ENCODE results near the gene ROBO2.

Gene ROBO2

DNA sequence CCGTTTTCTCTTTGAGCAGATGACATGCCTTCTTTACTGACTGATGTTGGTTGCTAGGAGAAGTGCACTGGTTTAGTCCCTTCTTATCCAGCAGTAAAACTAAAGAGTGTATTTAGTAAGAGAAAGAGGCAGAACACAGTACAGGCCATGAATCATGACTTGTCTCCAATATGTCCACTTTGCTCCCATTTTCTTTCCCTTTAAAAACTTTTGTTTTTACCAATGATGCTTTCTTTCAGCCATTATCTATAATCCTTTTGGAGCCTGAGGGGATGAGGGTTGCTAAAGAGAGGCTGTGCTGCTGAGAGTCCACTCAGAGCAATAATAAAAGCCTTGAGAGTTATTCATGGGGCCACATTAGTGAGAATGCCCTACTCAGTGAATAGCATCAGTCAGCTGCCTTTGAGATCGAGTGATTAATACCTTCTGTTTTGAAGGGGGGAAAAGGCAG, 12.2 kb downstream of the ROBO2 start:
- no peak for DNase-seq

DNA sequence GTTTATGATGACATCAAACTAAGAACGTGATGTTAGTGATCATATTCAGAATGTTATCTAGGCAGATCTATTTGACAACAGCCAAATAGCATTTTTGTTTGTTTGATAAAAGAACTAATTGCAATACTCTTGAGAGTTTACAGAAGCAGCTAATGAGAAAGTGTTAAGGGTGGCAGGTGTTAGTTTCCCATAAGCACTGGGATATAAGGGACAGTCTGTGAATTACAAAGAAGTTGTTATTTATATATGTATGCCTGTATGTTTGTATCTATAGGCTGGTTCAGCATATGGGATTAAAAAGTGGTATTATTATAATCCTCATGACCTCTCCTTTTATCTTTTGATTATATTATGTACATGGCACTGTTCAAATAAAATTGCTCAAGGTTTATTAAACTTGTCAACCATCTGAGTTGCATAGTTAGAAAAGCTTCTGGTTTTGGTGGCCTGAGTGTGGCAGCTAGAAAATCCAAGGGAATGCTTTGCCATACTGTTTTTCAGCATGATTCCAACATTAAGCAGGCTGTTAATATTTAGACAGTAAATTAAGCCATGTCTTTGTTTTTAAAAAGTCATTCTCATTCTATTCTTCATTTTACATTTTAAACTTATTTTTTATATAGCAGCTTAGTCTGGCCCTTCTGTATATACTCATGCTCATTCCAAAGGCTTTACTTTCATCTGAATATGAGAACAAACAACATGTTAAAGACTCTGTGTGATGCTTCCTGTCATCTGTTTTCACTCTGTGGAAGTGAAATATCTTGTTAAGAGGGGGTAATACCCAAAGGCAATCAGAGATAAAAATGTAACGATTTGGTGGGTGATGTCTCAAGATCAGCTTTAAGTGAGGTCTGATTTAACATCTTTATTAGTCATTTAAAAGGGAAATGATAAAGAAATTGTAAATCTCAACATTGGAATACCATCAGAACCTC, 13.1 kb downstream of the ROBO2 start:
- no peak for DNase-seq

DNA sequence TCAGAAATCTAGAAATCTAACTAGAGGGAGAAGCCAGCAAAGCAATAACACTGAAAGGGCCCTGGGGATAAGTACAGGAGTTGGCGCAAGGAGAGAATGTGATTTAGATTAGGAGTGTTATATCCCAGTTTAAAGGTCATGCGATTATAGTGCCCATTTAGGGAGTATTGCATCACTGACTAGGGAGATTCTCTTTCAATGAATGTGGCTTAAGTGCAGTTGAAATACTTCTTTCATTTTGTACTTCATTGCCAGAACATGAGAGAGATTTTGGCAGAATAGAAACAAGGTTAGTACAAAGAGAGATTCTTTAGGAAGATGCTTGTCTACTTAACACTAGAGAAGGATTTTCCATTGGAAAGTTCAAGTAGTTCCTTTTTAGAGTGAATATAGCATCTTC, 13.9 kb downstream of the ROBO2 start:
- no peak for DNase-seq

DNA sequence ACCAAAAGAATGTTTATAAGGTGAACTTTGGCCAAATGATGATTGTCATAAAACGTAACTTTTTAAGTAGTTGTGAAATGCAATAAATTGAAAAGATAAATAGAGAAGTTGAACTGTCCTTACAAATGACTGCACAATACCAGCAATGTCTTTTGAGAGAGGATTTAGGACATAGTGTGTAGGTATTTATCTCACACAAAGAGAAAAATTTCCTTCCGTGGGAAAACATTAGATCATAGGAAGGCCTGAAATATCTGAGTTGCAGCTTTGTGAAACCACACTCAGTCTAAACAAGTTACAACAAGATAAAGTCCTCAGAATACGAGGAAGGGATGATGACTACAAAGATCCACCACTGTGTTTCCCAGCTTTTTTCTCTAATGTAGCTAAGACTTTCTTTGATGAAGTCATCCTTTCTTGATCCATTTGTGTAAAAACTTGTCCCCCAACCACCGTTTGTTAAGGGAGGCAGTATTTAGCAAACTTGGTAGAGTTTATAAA, 16.0 kb downstream of the ROBO2 start:
- DNase-seq, result no peak

DNA sequence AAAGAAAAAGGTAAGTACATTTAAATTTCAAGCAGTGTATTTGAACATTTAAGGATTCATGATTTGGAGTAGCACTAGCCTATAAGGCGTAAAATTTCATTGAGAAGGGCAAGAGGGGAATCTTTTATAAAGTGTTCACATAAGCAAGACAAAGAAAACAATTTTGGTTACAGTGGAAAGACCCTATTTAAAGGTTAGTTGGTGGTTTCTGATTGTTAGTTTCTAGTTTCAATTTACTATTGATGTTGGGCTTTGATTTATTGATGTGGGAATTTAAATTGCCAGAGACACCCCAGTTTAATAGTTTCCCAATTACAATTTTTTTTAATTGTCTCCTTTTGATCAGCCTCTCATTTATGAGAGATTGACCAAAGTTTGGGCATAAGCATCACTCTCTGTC, 19.5 kb downstream of the ROBO2 start:
- no peak for DNase-seq

DNA sequence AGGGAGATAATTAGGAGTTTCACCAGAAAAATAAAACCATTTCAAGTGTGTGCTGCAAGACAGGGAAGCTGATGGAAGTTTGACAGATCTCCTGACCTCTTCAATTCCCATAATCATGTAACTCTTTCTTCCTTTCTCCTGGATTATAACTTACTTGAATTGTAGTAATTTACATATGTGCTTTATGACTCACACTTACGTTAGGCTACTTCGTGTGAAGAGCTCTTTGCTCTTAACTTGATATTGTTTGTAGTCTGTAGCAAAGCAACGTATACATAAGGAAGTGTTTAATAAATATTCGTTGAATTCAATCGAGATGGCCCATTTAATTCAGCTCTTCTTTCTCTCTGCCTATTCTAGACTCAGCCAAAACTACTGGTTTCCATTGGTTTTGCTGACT, 23.5 kb downstream of the ROBO2 start:
- DNase-seq, result no peak

DNA sequence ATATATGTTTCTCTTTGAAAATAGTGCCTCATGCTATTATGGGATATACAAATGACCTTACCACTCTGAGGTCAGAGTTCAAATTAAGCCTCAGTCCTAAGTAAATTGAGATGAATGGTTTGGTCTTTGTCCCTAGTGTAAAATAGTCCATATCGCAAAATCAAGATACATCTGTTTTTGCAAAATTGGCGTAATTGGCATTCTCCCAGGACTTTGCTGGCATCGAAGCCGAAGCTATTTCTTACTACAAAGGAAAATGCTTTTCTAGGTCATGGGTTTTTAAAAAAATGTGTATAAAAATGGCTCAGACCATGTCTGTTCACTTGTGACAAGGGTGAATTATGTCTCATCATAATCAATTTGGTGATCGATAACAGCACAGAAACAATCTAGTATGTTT, 25.9 kb downstream of the ROBO2 start:
- no peak for DNase-seq

DNA sequence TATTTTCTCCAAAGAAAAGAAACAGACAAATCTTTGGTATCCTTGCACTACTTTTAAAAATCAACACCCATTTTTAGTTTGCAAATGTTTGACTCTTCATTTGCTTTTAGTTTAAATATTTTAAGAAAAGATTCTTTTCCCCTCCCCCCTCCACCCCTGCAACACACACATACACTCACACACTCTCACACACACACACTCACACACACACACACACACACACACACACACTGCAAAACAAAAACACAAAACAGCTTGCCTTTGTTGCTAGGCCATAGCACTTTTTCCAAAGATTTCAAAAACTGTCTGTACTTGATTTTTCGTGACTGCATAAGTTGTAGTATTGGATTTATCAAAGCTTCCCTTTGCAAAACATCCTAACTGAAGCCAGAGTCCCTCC, 26.9 kb downstream of the ROBO2 start:
- no peak for DNase-seq

DNA sequence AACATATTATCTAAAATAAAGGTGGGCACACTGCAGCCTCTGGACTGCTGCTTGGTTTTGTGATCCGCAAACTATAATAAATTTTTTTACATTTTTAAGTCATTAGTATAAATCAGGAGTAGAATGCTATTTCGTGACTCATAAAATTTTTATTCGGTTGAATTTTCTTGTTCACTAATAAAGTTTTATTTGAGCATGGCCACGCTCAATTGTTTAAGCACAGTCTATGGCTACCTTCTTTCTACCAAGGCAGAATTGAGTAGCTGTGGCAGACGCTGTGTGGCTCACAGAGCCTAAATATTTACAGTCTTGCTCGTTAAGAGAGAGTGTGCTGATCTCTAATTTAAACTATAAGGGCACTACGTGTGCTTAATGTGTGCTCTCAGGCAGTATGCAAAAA, 28.9 kb downstream of the ROBO2 start:
- DNase-seq, result no peak

DNA sequence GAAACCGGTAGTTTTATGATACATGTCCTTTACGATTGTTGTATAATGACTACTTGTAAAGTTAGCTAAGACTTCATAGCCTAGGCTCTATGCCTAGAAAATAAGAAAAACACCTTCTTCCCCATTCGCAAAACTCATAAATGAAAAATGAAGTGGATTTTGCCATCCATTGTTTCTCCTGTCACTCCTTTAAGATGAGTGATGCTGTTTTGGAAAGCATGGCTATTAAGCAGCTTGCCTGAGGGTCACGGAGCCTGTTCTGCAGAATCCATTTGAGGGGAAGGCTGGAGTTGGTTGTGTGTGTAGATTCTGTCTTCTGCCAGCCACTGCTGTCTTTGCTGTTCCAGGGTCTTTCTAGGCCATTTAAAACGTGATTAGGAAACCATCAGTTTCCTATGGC, 31.5 kb downstream of the ROBO2 start:
- DNase-seq, result no peak

DNA sequence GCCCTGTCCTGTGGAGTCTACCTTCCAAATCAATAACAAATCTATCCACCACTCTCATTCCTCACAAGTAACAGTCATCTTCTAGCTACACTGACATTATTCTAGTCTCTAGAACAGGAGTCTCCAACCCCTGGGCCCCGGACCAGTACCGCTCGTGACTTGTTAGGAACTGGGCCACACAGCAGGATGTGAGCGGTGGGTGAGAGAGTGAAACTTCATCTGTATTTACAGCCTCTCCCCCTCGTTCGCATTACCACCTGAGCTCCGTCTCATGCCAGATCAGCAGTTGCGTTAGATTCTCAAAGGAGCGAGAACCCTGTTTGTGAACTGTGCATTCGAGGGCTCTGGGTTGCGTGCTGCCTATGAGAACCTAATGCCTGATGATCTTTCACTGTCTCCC, 31.9 kb downstream of the ROBO2 start:
- no peak for DNase-seq

DNA sequence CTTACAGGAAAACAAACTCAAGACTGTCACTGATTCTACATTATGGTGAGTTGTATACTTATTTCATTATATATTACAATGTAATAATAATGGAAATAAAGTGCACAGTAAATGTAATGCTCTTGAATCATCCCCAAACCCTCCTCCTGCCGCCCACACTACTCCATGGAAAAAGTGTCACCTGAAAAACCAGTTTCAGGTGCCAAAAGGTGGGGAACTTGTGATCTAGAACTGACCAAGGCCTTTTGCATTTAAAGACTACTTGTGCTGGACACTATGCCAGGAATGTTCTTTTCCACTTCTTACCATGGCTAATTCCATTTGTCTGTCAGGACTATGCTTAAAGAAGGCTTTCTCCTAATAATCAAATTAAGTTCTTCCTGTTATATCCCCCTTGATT, 32.3 kb downstream of the ROBO2 start:
- DNase-seq, result no peak

DNA sequence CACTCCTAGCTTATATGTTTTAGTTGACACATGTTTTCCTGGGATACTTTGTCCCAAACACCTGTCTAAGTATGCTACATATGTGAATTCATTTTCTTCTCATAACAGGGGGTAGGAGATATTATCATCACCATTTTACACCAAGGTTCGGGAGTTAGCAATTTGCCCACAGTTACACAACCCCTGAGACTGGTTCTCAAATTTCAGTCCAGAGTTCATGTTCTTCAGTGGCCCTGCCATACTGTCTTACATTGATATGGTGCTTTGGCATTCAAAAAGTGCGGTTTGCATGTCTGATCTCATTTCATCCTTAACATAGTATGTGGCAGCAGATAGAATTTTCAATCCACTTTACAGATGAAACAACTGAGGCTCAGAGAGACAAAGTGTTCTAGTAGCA, 38.4 kb downstream of the ROBO2 start:
- no peak for DNase-seq

DNA sequence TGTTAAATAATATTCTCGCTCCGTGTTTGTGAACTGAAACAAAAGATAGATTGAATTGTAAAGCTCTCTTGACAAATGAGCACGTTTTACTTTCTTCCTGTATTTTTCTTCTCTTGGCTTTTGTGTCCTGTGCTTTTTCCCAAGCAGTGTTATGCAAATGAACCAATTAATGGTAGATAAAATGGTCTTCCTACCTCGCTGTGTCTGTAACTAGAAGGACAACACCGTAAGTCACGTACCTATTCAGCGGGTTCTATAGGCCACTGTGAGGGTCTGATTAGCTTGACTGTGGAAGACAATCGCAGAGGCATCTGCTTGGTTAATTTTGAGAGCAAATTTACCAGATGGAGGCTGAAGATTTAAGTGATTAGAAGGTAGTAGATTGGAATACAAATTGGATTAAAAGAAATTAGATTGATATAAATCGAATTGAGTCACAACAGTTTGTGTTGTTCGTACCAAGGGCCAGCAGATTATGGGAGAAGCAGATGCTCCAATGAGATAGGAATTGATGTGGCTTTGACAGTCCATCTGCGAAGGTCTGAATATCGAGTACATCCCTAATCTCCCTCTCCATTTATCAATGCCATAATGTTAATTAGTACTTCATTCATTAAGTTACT, 40.2 kb downstream of the ROBO2 start:
- DNase-seq, result no peak

DNA sequence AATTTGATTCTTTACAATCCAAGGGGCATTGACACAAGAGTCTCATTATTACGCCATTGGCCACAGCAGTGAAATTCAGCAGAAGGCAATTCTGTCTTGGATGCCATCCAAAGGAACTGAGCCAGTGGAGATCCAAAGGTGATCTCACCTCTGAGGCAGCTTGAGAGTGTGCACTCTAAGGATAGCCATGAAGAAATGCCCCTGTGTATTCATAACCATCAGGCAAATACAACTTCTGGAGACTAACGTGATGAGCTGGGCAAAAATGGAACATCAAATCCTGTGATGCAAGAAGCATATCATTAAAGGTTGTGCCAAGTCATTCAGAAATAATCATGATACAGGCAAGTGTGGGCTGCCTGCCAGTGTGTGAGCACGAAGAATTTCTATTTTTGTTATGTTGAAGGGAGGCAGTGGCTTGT, 41.4 kb downstream of the ROBO2 start:
- DNase-seq, result peak; percentile 41

DNA sequence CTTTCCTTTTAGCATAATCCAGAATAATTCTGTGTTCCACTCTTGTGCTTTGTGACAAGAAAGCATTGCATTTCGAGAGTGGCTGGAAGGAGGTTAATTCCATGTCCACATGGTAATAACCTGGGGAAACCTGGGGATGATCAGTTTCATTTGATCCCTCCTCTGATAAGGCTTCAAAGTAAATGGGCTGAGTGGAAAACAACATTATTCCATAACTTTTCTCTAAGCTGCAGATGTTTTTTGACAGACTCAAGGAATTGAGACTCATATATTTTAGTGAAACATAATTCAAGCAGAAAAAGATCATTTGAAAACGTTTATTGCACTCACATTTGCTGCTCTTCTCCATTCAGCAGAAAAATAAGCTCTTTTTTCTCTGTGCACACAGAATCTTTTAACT, 44.6 kb downstream of the ROBO2 start:
- no peak for DNase-seq

DNA sequence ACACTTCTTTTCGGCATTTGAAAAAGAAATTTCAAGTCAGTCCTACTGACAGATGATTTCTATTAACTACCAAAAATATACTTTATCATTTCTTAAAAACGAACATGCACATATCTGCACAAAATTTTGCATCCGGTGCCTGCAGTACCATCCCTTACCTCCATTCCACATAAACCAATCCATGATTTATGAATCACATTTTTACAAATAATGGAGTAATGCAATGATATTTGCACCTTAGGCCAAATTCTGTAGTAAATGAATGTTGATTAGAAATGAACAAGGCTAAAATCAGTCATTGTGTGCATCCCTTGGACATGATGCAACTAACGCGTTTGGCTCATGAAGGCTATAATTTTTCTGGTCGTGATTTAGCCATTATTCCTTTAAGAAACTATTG, 46.5 kb downstream of the ROBO2 start:
- DNase-seq, result no peak

DNA sequence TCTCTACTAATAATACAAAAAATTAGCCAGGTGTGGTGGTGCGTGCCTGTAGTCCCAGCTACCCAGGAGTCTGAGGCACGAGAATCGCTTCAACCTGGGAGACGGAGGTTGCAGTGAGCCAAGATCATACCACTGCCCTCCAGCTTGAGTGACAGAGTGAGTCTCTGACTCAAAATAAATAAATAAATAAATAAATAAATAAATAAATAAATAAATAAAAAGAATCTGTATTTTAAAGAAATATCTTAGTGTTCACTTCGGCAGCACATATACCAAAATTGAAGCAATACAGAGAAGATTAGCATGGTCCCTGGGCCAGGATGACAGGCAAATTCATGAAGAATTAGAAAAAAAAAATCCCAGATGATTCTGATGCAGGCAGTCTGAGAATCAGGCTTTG, 51.9 kb downstream of the ROBO2 start:
- no peak for DNase-seq

DNA sequence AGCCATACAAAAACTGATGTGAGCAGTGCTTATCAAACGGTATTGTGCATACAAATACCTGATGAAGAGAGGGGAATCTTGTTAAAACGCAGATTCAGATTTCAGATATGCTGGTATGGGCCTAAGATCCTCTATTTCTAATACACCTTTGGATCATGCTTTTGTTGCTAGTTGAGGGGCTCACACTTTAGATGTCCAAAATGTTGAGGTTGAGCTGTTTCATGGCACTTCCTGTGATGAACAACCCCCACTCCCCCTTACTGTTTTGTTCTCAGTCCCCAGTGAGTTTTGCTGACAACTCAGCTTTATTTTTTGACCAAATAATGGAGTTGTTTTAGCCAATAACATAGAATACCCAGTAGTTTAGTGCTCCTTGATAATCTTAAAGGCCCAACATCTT, 53.2 kb downstream of the ROBO2 start:
- no peak for DNase-seq

DNA sequence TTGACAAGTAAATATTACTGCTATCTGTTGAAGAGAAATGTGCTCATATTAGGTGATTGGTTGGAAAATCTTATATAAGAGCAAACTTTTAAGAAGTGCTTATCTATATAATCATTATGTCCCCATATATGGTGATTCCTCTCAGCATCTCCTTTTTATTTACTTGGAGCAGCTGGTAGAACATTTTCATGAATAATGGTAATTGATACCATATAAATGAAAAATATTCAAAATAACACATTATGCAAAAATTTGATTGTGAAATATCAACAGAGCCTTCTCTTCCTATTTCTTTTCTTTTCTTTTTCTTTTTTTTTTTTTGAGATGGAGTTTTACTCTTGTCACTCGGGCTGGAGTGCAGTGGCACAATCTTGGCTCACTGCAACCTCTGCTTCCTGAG, 56.2 kb downstream of the ROBO2 start:
- DNase-seq, result no peak

DNA sequence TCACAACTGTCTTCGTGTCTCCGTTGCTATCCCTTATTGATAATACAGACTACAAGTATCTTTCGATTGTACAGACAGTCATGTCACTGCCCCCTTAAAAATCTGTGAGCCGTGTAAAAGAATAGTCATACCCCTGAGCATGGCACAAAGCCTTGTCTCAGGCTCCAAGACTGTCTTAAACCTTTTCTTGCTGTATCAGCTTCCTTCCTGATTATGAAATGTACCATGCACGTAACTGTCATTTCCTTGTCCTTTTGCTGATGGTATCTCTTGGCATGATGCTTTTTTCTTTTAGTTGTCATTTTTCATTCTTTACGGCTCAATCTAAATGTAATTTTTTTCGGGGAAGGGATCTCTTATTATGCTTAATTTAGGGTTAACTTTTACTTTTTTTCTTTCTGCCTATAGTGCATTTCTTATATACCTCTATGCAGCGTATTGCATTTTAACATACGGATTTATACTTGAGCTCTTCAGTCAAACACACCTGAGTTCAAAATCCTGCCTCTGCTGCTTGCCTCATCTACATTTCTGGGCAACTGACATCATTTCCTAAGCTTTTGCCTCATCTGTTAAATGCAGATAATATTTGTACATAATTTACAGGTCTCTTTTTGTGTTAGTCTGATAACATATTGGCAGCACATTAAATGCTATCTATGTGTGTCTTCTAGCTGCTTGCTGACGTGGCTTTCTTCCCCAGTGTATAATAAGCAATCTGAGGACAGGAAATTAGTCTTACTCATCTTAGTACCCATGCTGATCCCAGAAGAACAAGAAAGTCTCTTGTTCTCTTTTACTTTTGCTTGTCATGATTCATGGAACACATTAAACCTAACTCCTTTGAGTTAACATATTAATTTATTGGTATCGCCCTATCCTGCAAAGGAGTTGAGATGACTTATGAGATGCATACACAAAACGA, 57.3 kb downstream of the ROBO2 start:
- DNase-seq, result no peak

DNA sequence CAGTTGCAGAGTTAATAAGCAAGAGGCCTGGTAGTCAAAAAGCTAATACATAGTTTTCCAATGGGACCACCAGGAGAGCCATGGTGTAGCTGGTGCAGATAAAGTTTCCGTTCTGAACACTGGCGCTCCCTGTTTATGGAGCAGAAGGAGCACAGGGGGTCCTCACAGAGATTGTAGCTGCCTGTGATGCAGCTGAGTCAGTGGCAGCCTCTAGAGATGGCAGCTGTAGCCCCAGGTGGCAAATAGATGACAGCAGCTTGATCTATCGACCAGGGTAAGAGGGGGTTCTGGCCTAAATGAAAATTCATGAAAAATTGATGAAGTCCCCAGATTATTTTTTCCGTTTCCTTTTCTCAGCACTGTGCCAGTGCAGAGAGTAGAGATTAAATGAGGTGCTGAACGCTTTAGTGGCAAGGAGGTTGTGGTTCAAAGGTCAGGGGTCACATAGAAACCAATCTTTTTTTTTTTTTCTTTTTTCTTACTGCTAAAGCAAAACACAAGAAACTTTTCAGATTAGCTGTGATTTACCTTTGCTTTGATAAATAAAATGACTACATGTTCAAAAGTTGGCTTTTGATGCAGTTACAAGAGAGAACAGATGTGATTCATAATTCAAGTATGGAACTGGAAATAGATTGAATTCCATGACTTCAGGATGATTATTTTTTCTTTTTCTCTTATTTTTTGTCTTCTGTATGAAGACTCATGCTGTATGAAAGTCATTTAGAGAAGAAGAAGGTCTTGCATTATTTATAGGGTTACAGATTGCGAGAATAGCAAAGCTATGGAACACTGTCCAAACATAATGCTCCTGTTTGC, 63.3 kb downstream of the ROBO2 start:
- DNase-seq, result no peak

Data from left hindlimb (tissue), 1 donor.